Neural cell (in vitro differentiated cells): ENCODE data around the gene STAB1. TPM values are rescaled to one million over a fixed set of nuclear protein-coding genes. Genes with fewer than 3 reads are reported as not detected.

Experiments used
- H2AFZ ChIP-seq: fragments of 200-600, 300-800 bp; sonication (generic), shearing (Covaris generic); 2 replicates; pipeline ENCODE4 v1.6.0; 2014; ENCODE audit warnings: low read depth, mild to moderate bottlenecking, antibody characterized with exemption, low read length, moderate library complexity
- H3F3A ChIP-seq: fragments of 200-600 bp; shearing (Covaris generic); 2 replicates; pipeline ENCODE4 v1.6.1; 2016; ENCODE audit warnings: mild to moderate bottlenecking, moderate library complexity, mixed read lengths, antibody characterized with exemption, low read length; ENCODE audit not compliant: insufficient read depth, poor library complexity, severe bottlenecking
- H3K27ac ChIP-seq: fragments of 200-600, 300-800 bp; sonication (generic), shearing (Covaris generic); 2 replicates; pipeline ENCODE4 v1.5.1; 2014; ENCODE audit warnings: mild to moderate bottlenecking, low read length, moderate library complexity
- H3K27me3 ChIP-seq: fragments of 300-800, 200-600 bp; sonication (generic), shearing (Covaris generic); 2 replicates; pipeline ENCODE4 v1.6.0; 2014; ENCODE audit warnings: mild to moderate bottlenecking, low read depth, low read length, moderate library complexity; ENCODE audit not compliant: insufficient read depth
- H3K36me3 ChIP-seq: fragments of 300-800, 200-600 bp; sonication (generic), shearing (Covaris generic); 2 replicates; pipeline ENCODE4 v1.5.1; 2014; ENCODE audit warnings: mild to moderate bottlenecking, antibody characterized with exemption, low read length, moderate library complexity; ENCODE audit not compliant: insufficient read depth
- H3K4me2 ChIP-seq: fragments of 300-800, 200-600 bp; sonication (generic), shearing (Covaris generic); 2 replicates; pipeline ENCODE4 v1.6.0; 2014; ENCODE audit warnings: mild to moderate bottlenecking, low read length
- H3K4me3 ChIP-seq: fragments of 300-800, 200-600 bp; sonication (generic), shearing (Covaris generic); 2 replicates; pipeline ENCODE4 v1.5.1; 2014; ENCODE audit warnings: mild to moderate bottlenecking, low read length, moderate library complexity
- H3K79me2 ChIP-seq: fragments of 200-600 bp; shearing (Covaris generic); replicated peaks from 2 replicates; pipeline ENCODE4 v1.6.0; 2014; ENCODE audit warnings: mild to moderate bottlenecking, low read length, moderate library complexity; ENCODE audit not compliant: insufficient read depth
- H3K9ac ChIP-seq: fragments of 300-800, 200-600 bp; sonication (generic), shearing (Covaris generic); 2 replicates; pipeline ENCODE4 v1.6.1; 2016; ENCODE audit warnings: mild to moderate bottlenecking, low read length, mixed read lengths
- H3K9me2 ChIP-seq: fragments of 200-600 bp; shearing (Covaris generic); 2 replicates; pipeline ENCODE4 v1.6.1; 2016; ENCODE audit warnings: mild to moderate bottlenecking, low read length, mixed read lengths; ENCODE audit not compliant: insufficient read depth
- H3K9me3 ChIP-seq: fragments of 200-600, 300-800 bp; sonication (generic), shearing (Covaris generic); 2 replicates; pipeline ENCODE4 v1.6.1; 2016; ENCODE audit warnings: mild to moderate bottlenecking, mixed run types, low read length, moderate library complexity, mixed read lengths
- H4K20me1 ChIP-seq: fragments of 200-600 bp; shearing (Covaris generic); 2 replicates; pipeline ENCODE4 v1.6.1; 2016; ENCODE audit warnings: mild to moderate bottlenecking, mixed run types; ENCODE audit not compliant: insufficient read depth
- EP300 ChIP-seq: fragments of 450-650 bp; conservative IDR thresholded peaks from 2 replicates; pipeline ENCODE4 v1.6.1; 2014; ENCODE audit warnings: antibody characterized with exemption, mild to moderate bottlenecking, moderate library complexity; ENCODE audit not compliant: poor library complexity, severe bottlenecking
- EZH2 ChIP-seq: fragments of 200-600, 300-800 bp; shearing (Covaris generic), sonication (generic); IDR thresholded peaks from 2 replicates; pipeline ENCODE4 v1.6.1; 2014; ENCODE audit warnings: antibody characterized with exemption, low read length, borderline replicate concordance, mild to moderate bottlenecking; ENCODE audit not compliant: insufficient read depth, poor library complexity, severe bottlenecking
- MXI1 ChIP-seq: fragments of 450-650 bp; conservative IDR thresholded peaks from 2 replicates; pipeline ENCODE4 v1.6.1; 2014; ENCODE audit warnings: antibody characterized with exemption, mild to moderate bottlenecking; ENCODE audit not compliant: poor library complexity, severe bottlenecking
- POLR2AphosphoS5 ChIP-seq: IDR thresholded peaks from 2 replicates; pipeline ENCODE4 v1.6.1; 2012
- RAD21 ChIP-seq: fragments of 450-650 bp; conservative IDR thresholded peaks from 2 replicates; pipeline ENCODE4 v1.6.1; 2014; ENCODE audit warnings: antibody characterized with exemption, mild to moderate bottlenecking, moderate library complexity
- SMC3 ChIP-seq: fragments of 450-650 bp; conservative IDR thresholded peaks from 2 replicates; pipeline ENCODE4 v1.6.1; 2014; ENCODE audit warnings: antibody characterized with exemption, mild to moderate bottlenecking, moderate library complexity; ENCODE audit not compliant: poor library complexity
- TAF1 ChIP-seq: IDR thresholded peaks from 2 replicates; pipeline ENCODE4 v1.6.1; 2012; ENCODE audit warnings: low read depth
- polyA plus RNA-seq: library from polyadenylated mRNA; depleted of rRNA; stranded (reverse); fragments of >200 nt; gene quantifications from 2 replicates; pipeline ENCODE4 v1.2.3, GENCODE V29; 2014
- TF ChIP-seq, protein P1 (sequence below): IDR thresholded peaks from 2 replicates; pipeline ENCODE4 v1.6.1; 2012; ENCODE audit warnings: borderline replicate concordance
- TF ChIP-seq, protein P2 (sequence below): fragments of 450-650 bp; IDR thresholded peaks from 2 replicates; pipeline ENCODE4 v1.5.1; 2014; ENCODE audit warnings: antibody characterized with exemption, mild to moderate bottlenecking, moderate library complexity; ENCODE audit not compliant: poor library complexity, severe bottlenecking

Gene STAB1
- polyA plus RNA-seq, 1 donor from 2014 or later: 0.28 TPM

DNA sequence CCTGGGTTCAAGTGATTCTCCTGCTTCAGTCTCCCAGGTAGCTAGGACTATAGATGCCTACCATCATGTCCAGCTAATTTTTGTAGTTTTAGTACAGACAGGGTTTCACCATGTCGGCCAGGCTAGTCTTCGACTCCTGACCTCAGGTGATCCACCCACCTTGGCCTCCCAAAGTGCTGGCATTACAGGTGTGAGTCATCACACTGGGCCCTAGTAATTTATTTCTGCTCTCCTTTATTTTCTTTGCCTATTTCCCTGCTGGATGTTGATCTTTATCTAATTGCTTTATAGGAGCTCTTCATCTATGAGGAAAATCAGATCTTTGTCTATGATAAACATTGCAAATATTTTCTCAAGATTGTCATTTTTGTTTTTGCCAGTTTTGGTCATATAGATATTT is 72.9 kb downstream of the STAB1 start:
- no peaks in the 10 kb centered on the region for H3F3A ChIP-seq
- H3K36me3 ChIP-seq: no peaks in the 10 kb centered on the region
- H3K27ac ChIP-seq: no peak overlapping the region
- H3K9ac ChIP-seq: no peak overlapping the region
- no peaks in the 10 kb centered on the region for H3K27me3 ChIP-seq
- H2AFZ ChIP-seq: no peak overlapping the region
- no peaks in the 10 kb centered on the region for H3K9me3 ChIP-seq
- H3K9me2 ChIP-seq: no peaks in the 10 kb centered on the region
- H4K20me1 ChIP-seq: no peaks in the 10 kb centered on the region
- H3K4me2 ChIP-seq: no peak overlapping the region
- no peaks in the 10 kb centered on the region for H3K79me2 ChIP-seq
- no peak overlapping the region for H3K4me3 ChIP-seq
- no peak for TF ChIP-seq MXI1
- no peak for TF ChIP-seq EZH2
- TF ChIP-seq POLR2AphosphoS5: no peak
- TF ChIP-seq, protein P1, sequence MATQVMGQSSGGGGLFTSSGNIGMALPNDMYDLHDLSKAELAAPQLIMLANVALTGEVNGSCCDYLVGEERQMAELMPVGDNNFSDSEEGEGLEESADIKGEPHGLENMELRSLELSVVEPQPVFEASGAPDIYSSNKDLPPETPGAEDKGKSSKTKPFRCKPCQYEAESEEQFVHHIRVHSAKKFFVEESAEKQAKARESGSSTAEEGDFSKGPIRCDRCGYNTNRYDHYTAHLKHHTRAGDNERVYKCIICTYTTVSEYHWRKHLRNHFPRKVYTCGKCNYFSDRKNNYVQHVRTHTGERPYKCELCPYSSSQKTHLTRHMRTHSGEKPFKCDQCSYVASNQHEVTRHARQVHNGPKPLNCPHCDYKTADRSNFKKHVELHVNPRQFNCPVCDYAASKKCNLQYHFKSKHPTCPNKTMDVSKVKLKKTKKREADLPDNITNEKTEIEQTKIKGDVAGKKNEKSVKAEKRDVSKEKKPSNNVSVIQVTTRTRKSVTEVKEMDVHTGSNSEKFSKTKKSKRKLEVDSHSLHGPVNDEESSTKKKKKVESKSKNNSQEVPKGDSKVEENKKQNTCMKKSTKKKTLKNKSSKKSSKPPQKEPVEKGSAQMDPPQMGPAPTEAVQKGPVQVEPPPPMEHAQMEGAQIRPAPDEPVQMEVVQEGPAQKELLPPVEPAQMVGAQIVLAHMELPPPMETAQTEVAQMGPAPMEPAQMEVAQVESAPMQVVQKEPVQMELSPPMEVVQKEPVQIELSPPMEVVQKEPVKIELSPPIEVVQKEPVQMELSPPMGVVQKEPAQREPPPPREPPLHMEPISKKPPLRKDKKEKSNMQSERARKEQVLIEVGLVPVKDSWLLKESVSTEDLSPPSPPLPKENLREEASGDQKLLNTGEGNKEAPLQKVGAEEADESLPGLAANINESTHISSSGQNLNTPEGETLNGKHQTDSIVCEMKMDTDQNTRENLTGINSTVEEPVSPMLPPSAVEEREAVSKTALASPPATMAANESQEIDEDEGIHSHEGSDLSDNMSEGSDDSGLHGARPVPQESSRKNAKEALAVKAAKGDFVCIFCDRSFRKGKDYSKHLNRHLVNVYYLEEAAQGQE: no peak
- TF ChIP-seq RAD21: no peak
- no peak for TF ChIP-seq SMC3
- TF ChIP-seq, protein P2, sequence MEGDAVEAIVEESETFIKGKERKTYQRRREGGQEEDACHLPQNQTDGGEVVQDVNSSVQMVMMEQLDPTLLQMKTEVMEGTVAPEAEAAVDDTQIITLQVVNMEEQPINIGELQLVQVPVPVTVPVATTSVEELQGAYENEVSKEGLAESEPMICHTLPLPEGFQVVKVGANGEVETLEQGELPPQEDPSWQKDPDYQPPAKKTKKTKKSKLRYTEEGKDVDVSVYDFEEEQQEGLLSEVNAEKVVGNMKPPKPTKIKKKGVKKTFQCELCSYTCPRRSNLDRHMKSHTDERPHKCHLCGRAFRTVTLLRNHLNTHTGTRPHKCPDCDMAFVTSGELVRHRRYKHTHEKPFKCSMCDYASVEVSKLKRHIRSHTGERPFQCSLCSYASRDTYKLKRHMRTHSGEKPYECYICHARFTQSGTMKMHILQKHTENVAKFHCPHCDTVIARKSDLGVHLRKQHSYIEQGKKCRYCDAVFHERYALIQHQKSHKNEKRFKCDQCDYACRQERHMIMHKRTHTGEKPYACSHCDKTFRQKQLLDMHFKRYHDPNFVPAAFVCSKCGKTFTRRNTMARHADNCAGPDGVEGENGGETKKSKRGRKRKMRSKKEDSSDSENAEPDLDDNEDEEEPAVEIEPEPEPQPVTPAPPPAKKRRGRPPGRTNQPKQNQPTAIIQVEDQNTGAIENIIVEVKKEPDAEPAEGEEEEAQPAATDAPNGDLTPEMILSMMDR: no peak
- no peak for TF ChIP-seq EP300
- no peak for TF ChIP-seq TAF1

DNA sequence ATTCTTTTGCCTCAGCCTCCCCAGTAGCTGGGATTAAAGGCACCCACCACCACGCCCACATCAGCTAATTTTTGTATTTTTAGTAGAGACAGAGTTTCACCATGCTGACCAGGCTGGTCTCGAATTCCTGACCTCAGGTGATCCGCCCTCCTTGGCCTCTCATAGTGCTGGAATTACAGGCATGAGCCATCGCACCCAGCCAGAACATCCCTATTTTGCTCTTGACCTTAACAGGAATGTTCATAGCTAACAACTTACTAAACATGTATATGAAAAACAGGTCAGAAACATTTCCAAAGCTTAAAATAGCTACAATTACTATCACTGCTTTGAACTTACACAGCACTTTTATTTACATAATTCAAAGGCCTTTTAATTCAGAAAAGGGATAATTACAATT is 74.9 kb downstream of the STAB1 start:
- Histone ChIP-seq H3K4me2 (no peak overlapping the region), H3K27me3 (no peaks in the 10 kb centered on the region), H3K9me3 (no peaks in the 10 kb centered on the region), H3K9me2 (no peaks in the 10 kb centered on the region), H4K20me1 (no peaks in the 10 kb centered on the region), H3K9ac (no peak overlapping the region), H2AFZ (no peak overlapping the region), H3K4me3 (no peak overlapping the region), H3K27ac (no peak overlapping the region), H3F3A (no peaks in the 10 kb centered on the region), H3K36me3 (no peaks in the 10 kb centered on the region), H3K79me2 (no peaks in the 10 kb centered on the region)
- no peak for TF ChIP-seq SMC3
- TF ChIP-seq, protein P1: no peak
- TF ChIP-seq MXI1: no peak
- TF ChIP-seq TAF1: no peak
- no peak for TF ChIP-seq RAD21
- TF ChIP-seq POLR2AphosphoS5: no peak
- TF ChIP-seq EP300: no peak
- TF ChIP-seq EZH2: no peak
- TF ChIP-seq, protein P2: no peak
